Duodenal mucosa (tissue), 2 donors: ENCODE data around the gene RUNX1.

Experiments used
- H3K27ac ChIP-seq: one replicate; pipeline ENCODE4 v1.7.0; 2013; ENCODE audit warnings: low read depth, low read length
- H3K27me3 ChIP-seq, 2 donors: one replicate each; pipeline ENCODE4 v1.7.0; 2013; ENCODE audit warnings: low read length in 2 of 2, control low read depth in 1 of 2; ENCODE audit not compliant: insufficient read depth in 2 of 2, control insufficient read depth in 1 of 2
- H3K36me3 ChIP-seq, 2 donors: one replicate each; pipeline ENCODE4 v1.7.0; 2013; ENCODE audit warnings: low read length in 2 of 2, control low read depth in 1 of 2; ENCODE audit not compliant: insufficient read depth in 2 of 2, control insufficient read depth in 1 of 2
- H3K4me1 ChIP-seq, 2 donors: one replicate each; pipeline ENCODE4 v1.7.0; 2013; ENCODE audit warnings: low read length in 2 of 2, control low read depth in 1 of 2; ENCODE audit not compliant: insufficient read depth in 2 of 2, control insufficient read depth in 1 of 2
- H3K4me3 ChIP-seq, 2 donors: one replicate each; pipeline ENCODE4 v1.7.0; 2013; ENCODE audit warnings: low read length in 2 of 2, low read depth in 1 of 2
- H3K9ac ChIP-seq, 2 donors: one replicate each; pipeline ENCODE4 v1.7.0; 2013; ENCODE audit warnings: low read length in 2 of 2, low read depth in 1 of 2
- H3K9me3 ChIP-seq, 2 donors: one replicate each; pipeline ENCODE4 v1.7.0; 2013; ENCODE audit warnings: low read length in 2 of 2, control low read depth in 1 of 2; ENCODE audit not compliant: control insufficient read depth in 1 of 2

RUNX1 gene

GRCh38 chr21:34888569-34889319 is 160.4 kb downstream of the RUNX1 start:
- Histone ChIP-seq H3K9ac (peak overlapping the region; percentile 85 to 94), H3K4me1 (peaks cover 26% of the 10 kb centered on the region in 2 donors), H3K9me3 (no peaks in the 10 kb centered on the region), H3K27ac (peak overlapping the region; percentile 91), H3K27me3 (peaks cover 9 to 11% of the 10 kb centered on the region in 2 donors), H3K36me3 (no peaks in the 10 kb centered on the region), H3K4me3 (peak overlapping the region; percentile 83 to 90)

GRCh38 chr21:34887725-34888568 is 161.2 kb downstream of the RUNX1 start:
- Histone ChIP-seq H3K9ac (peak overlapping the region; percentile 85 to 94), H3K4me3 (peak overlapping the region; percentile 83 to 90), H3K4me1 (peaks cover 27 to 34% of the 10 kb centered on the region in 2 donors), H3K9me3 (no peaks in the 10 kb centered on the region), H3K27ac (peak overlapping the region; percentile 90), H3K36me3 (no peaks in the 10 kb centered on the region), H3K27me3 (peaks cover 9 to 11% of the 10 kb centered on the region in 2 donors)

GRCh38 chr21:34887105-34887442 is 162.0 kb downstream of the RUNX1 start:
- Histone ChIP-seq H3K9ac (peak overlapping the region; percentile 91 to 96), H3K9me3 (no peaks in the 10 kb centered on the region), H3K36me3 (no peaks in the 10 kb centered on the region), H3K27ac (peak overlapping the region; percentile 87), H3K27me3 (peaks cover 9 to 11% of the 10 kb centered on the region in 2 donors), H3K4me3 (peak overlapping the region; percentile 83 to 90), H3K4me1 (peaks cover 30 to 37% of the 10 kb centered on the region in 2 donors)

GRCh38 chr21:34886240-34887104 is 162.6 kb downstream of the RUNX1 start:
- peak overlapping the region; percentile 87 for H3K27ac ChIP-seq
- peak overlapping the region; percentile 83 to 90 for H3K4me3 ChIP-seq
- no peaks in the 10 kb centered on the region for H3K36me3 ChIP-seq
- H3K9ac ChIP-seq, result peak overlapping the region; percentile 91 to 96
- no peaks in the 10 kb centered on the region for H3K9me3 ChIP-seq
- peaks cover 29 to 34% of the 10 kb centered on the region in 2 donors for H3K4me1 ChIP-seq
- peaks cover 6 to 7% of the 10 kb centered on the region in 2 donors for H3K27me3 ChIP-seq

- H3K36me3 ChIP-seq, result no peaks in the 10 kb centered on the region
- H3K4me1 ChIP-seq, result peaks cover 21 to 35% of the 10 kb centered on the region in 2 donors
- H3K9me3 ChIP-seq, result no peaks in the 10 kb centered on the region
- no peaks in the 10 kb centered on the region for H3K27me3 ChIP-seq
- peak overlapping the region; percentile 83 to 90 for H3K4me3 ChIP-seq
- H3K9ac ChIP-seq, result peak overlapping the region; percentile 91 to 96
- peak overlapping the region; percentile 87 for H3K27ac ChIP-seq
Observed at GRCh38 chr21:34885626-34886239, 163.4 kb downstream of the RUNX1 start.

GRCh38 chr21:34885125-34885524 is 164.0 kb downstream of the RUNX1 start:
- H3K27me3 ChIP-seq, result no peaks in the 10 kb centered on the region
- H3K9ac ChIP-seq, result peak overlapping the region; percentile 58 to 91
- peak overlapping the region; percentile 83 to 90 for H3K4me3 ChIP-seq
- H3K4me1 ChIP-seq, result peaks cover 20 to 35% of the 10 kb centered on the region in 2 donors
- peaks cover 4% of the 10 kb centered on the region in 2 donors for H3K36me3 ChIP-seq
- H3K9me3 ChIP-seq, result no peaks in the 10 kb centered on the region
- H3K27ac ChIP-seq, result peak overlapping the region; percentile 87

GRCh38 chr21:34884346-34884929 is 164.7 kb downstream of the RUNX1 start:
- Histone ChIP-seq H3K4me1 (peaks cover 20 to 35% of the 10 kb centered on the region in 2 donors), H3K9ac (peak overlapping the region; percentile 55 to 91), H3K36me3 (peaks cover 4% of the 10 kb centered on the region in 2 donors), H3K4me3 (peak overlapping the region; percentile 47 to 90), H3K9me3 (no peaks in the 10 kb centered on the region), H3K27me3 (no peaks in the 10 kb centered on the region), H3K27ac (peak overlapping the region; percentile 30)

- peak overlapping the region; percentile 21 to 90 for H3K4me3 ChIP-seq
Observed at GRCh38 chr21:34883491-34884271, 165.4 kb downstream of the RUNX1 start.

More at GRCh38 chr21:34883491-34884271, 165.4 kb downstream of the RUNX1 start:
- Histone ChIP-seq H3K9ac (peak overlapping the region in 1 of 2 donors; percentile 91), H3K9me3 (no peaks in the 10 kb centered on the region), H3K27ac (peak overlapping the region; percentile 39), H3K27me3 (no peaks in the 10 kb centered on the region), H3K36me3 (peaks cover 4 to 8% of the 10 kb centered on the region in 2 donors), H3K4me1 (peaks cover 23 to 39% of the 10 kb centered on the region in 2 donors)
